NT2/D1 (cell line): Measurements from ENCODE around the gene BOC.

Experiments used
- SUZ12 ChIP-seq: IDR thresholded peaks from 2 replicates; pipeline ENCODE4 v1.6.1; 2011; ENCODE audit not compliant: insufficient read length, insufficient read depth; ENCODE audit errors: extremely low read depth
- YY1 ChIP-seq: IDR thresholded peaks from 2 replicates; pipeline ENCODE4 v1.6.1; 2011; ENCODE audit not compliant: insufficient read length, insufficient read depth

- TF ChIP-seq SUZ12 = no peak
- no peak for TF ChIP-seq YY1
These were observed 8.4 kb downstream of the BOC start for GRCh38 chr3:113219605-113220300.
